Measurements from ENCODE around the gene NCAPD2.
A peak's percentile ranks its signal among the peaks of the same experiment; 100 is the strongest.

The NCAPD2 gene

DNA sequence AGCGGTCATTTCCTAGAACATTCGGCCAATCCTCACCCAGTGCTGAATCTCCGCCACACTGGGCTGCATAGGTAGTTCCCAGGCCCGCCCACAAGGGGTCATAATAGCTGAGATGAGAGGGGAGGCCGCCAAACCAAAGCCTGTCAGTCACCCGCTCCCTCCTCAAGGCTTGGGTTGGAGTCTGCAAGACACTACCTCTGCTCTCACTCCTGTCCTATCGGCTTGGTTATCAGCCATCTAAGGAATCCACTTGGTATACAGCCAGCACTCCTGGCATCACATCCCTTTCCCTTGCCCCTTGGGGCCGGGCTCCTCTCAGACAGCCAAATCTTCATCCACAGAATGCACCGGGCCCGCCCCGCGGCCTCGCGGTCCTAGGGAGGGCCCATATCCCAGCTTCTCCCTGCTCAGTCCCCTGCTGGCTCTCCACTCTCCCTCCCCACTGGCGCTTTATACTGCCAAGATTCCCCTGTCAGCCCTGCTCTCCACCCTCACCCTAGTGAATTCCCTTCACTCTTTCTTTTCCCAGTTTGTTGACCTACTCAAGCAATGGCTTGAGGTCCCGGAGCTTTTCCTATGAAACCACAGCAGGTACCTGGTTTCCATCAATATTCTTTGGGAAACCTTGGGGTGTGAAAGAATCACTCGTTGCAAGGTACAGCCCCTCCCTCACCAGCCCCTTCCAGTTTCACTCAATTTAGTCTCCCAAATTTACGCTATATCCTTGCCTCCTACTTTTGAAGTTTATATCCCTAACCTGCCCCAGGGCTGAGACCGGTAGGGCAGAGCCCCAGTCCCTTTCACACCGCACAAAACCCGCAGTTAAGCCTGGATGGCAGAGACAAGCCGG is 60.5 kb downstream of the NCAPD2 start (continued):
- TF ChIP-seq GFI1B (tag by site-specific recombination; IDR thresholded peaks at IDR 0.05) (no peak), TRIM28 (IDR thresholded peaks at IDR 0.05; ENCODE audit: borderline replicate concordance, low read length) (no peak), HOXA7 (CRISPR knock-in tag; IDR thresholded peaks at IDR 0.05; ENCODE audit: borderline replicate concordance) (no peak), ZBTB8A (tag by site-specific recombination; IDR thresholded peaks at IDR 0.05) (no peak; the same call in none of the 2 replicates), OSR2 (tag by site-specific recombination; IDR thresholded peaks at IDR 0.05) (no peak), MEIS1 (CRISPR knock-in tag; IDR thresholded peaks at IDR 0.05; ENCODE audit: borderline replicate concordance) (no peak), ZNF555 (tag by site-specific recombination; conservative IDR thresholded peaks at IDR 0.05) (no peak), ZNF324 (tag by site-specific recombination; IDR thresholded peaks at IDR 0.05) (no peak), ZEB2 (tag by site-specific recombination; IDR thresholded peaks at IDR 0.05) (peak; percentile 44; the same call in 1 of the 2 replicates), ZNF747 (tag by site-specific recombination; IDR thresholded peaks at IDR 0.05) (no peak), ZNF624 (tag by site-specific recombination; IDR thresholded peaks at IDR 0.05) (no peak), ZNF391 (tag by site-specific recombination; IDR thresholded peaks at IDR 0.05; ENCODE audit: borderline replicate concordance, low read depth) (0 out of 2 replicates have a peak, but pooled peaks have one; percentile 13), ZBTB1 (tag by site-specific recombination; IDR thresholded peaks at IDR 0.05) (no peak), ZNF416 (tag by site-specific recombination; IDR thresholded peaks at IDR 0.05) (no peak), ZNF561 (tag by site-specific recombination; IDR thresholded peaks at IDR 0.05; ENCODE audit: borderline replicate concordance) (no peak; the same call in 1 of the 2 replicates), ZNF610 (tag by site-specific recombination; IDR thresholded peaks at IDR 0.05; ENCODE audit: borderline replicate concordance) (peak; percentile 87; the same call in 1 of the 2 replicates), ZNF341 (tag by site-specific recombination; IDR thresholded peaks at IDR 0.05; ENCODE audit: low read depth) (no peak), ZNF521 (tag by site-specific recombination; IDR thresholded peaks at IDR 0.05) (no peak), ZNF37A (tag by site-specific recombination; IDR thresholded peaks at IDR 0.05) (no peak), REPIN1 (tag by site-specific recombination; IDR thresholded peaks at IDR 0.05; ENCODE audit: low read depth) (no peak), GLIS2 (tag by site-specific recombination; IDR thresholded peaks at IDR 0.05) (peak; percentile 67; the same call in 1 of the 2 replicates), ZNF311 (tag by site-specific recombination; IDR thresholded peaks at IDR 0.05; ENCODE audit: borderline replicate concordance) (no peak), GLI2 (tag by site-specific recombination; IDR thresholded peaks at IDR 0.05; ENCODE audit: borderline replicate concordance, low read depth) (no peak), ZNF529 (tag by site-specific recombination; IDR thresholded peaks at IDR 0.05; ENCODE audit: insufficient replicate concordance) (no peak), ZNF626 (tag by site-specific recombination; IDR thresholded peaks at IDR 0.05) (no peak), ZNF214 (tag by site-specific recombination; IDR thresholded peaks at IDR 0.05; ENCODE audit: borderline replicate concordance) (no peak), ZNF707 (tag by site-specific recombination; IDR thresholded peaks at IDR 0.05) (no peak), ZNF664 (tag by site-specific recombination; IDR thresholded peaks at IDR 0.05) (no peak), ZNF354C (tag by site-specific recombination; IDR thresholded peaks at IDR 0.05; ENCODE audit: borderline replicate concordance, low read depth) (no peak)
- TF ChIP-seq, protein P1, sequence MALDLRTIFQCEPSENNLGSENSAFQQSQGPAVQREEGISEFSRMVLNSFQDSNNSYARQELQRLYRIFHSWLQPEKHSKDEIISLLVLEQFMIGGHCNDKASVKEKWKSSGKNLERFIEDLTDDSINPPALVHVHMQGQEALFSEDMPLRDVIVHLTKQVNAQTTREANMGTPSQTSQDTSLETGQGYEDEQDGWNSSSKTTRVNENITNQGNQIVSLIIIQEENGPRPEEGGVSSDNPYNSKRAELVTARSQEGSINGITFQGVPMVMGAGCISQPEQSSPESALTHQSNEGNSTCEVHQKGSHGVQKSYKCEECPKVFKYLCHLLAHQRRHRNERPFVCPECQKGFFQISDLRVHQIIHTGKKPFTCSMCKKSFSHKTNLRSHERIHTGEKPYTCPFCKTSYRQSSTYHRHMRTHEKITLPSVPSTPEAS (tag by site-specific recombination; IDR thresholded peaks at IDR 0.05) = no peak
- TF ChIP-seq, protein P2, sequence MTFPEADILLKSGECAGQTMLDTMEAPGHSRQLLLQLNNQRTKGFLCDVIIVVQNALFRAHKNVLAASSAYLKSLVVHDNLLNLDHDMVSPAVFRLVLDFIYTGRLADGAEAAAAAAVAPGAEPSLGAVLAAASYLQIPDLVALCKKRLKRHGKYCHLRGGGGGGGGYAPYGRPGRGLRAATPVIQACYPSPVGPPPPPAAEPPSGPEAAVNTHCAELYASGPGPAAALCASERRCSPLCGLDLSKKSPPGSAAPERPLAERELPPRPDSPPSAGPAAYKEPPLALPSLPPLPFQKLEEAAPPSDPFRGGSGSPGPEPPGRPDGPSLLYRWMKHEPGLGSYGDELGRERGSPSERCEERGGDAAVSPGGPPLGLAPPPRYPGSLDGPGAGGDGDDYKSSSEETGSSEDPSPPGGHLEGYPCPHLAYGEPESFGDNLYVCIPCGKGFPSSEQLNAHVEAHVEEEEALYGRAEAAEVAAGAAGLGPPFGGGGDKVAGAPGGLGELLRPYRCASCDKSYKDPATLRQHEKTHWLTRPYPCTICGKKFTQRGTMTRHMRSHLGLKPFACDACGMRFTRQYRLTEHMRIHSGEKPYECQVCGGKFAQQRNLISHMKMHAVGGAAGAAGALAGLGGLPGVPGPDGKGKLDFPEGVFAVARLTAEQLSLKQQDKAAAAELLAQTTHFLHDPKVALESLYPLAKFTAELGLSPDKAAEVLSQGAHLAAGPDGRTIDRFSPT (tag by site-specific recombination; IDR thresholded peaks at IDR 0.05) = no peak
- TF ChIP-seq, protein P3, sequence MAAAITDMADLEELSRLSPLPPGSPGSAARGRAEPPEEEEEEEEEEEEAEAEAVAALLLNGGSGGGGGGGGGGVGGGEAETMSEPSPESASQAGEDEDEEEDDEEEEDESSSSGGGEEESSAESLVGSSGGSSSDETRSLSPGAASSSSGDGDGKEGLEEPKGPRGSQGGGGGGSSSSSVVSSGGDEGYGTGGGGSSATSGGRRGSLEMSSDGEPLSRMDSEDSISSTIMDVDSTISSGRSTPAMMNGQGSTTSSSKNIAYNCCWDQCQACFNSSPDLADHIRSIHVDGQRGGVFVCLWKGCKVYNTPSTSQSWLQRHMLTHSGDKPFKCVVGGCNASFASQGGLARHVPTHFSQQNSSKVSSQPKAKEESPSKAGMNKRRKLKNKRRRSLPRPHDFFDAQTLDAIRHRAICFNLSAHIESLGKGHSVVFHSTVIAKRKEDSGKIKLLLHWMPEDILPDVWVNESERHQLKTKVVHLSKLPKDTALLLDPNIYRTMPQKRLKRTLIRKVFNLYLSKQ (tag by site-specific recombination; IDR thresholded peaks at IDR 0.05; ENCODE audit: borderline replicate concordance) = no peak
- TF ChIP-seq, protein P4, sequence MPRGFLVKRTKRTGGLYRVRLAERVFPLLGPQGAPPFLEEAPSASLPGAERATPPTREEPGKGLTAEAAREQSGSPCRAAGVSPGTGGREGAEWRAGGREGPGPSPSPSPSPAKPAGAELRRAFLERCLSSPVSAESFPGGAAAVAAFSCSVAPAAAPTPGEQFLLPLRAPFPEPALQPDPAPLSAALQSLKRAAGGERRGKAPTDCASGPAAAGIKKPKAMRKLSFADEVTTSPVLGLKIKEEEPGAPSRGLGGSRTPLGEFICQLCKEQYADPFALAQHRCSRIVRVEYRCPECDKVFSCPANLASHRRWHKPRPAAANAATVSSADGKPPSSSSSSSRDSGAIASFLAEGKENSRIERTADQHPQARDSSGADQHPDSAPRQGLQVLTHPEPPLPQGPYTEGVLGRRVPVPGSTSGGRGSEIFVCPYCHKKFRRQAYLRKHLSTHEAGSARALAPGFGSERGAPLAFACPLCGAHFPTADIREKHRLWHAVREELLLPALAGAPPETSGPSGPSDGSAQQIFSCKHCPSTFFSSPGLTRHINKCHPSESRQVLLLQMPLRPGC (tag by site-specific recombination; IDR thresholded peaks at IDR 0.05) = no peak
